Thyroid gland (tissue), 4 donors: ENCODE measurements around the gene AP1S3.

Experiments used
- POLR2A ChIP-seq, 2 donors: fragments of 450-650 bp; IDR thresholded peaks; one replicate each; pipeline ENCODE4 v1.6.1; 2017; ENCODE audit warnings: antibody characterized with exemption in 2 of 2, mild to moderate bottlenecking in 2 of 2, moderate library complexity in 1 of 2
- TF ChIP-seq, protein P1 (sequence below), 6 experiments: fragments of 200-600 bp in 3 of 6; fragments of 450-650 bp in 3 of 6; sonication (generic) in 3 of 6; IDR thresholded peaks; one replicate each; pipeline ENCODE4 v1.5.1; 2016 to 2019; ENCODE audit warnings: antibody characterized with exemption in 6 of 6, mild to moderate bottlenecking in 2 of 6, inconsistent platforms in 1 of 6, moderate library complexity in 1 of 6

DNA sequence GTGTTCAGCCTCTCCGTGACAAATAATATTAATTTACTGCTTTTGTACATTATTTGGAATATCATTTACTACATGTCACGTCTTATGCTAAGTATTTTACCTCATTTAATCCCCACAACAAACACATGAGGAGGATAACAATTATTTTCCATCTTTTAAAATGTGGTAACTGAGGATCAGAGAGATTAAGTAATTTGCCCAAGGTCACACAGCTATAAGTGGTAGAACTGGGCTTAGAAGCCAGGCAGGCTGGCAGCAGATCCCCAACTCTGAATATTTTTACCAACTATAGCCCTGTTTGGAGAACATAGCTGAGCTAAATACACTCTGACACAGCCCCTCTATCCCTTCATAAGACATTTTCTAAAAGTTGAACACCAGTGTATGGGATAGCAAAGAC lies 24.1 kb downstream of the AP1S3 start:
- TF ChIP-seq, protein P1, sequence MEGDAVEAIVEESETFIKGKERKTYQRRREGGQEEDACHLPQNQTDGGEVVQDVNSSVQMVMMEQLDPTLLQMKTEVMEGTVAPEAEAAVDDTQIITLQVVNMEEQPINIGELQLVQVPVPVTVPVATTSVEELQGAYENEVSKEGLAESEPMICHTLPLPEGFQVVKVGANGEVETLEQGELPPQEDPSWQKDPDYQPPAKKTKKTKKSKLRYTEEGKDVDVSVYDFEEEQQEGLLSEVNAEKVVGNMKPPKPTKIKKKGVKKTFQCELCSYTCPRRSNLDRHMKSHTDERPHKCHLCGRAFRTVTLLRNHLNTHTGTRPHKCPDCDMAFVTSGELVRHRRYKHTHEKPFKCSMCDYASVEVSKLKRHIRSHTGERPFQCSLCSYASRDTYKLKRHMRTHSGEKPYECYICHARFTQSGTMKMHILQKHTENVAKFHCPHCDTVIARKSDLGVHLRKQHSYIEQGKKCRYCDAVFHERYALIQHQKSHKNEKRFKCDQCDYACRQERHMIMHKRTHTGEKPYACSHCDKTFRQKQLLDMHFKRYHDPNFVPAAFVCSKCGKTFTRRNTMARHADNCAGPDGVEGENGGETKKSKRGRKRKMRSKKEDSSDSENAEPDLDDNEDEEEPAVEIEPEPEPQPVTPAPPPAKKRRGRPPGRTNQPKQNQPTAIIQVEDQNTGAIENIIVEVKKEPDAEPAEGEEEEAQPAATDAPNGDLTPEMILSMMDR (IDR thresholded peaks at IDR 0.05): no peak
- no peak for TF ChIP-seq POLR2A (IDR thresholded peaks at IDR 0.05)
